Nephron (organoid): ENCODE measurements around the gene MYH6.
"Not testable (repeated sequence)": the region's sequence is repeated elsewhere in the genome, so short reads cannot be mapped to it uniquely, and the experiment has no call there.

Experiments
- H3K27ac Mint-ChIP-seq, 3 experiments: 2 replicates each; pipeline ENCODE4 v1.8.0; 2020; ENCODE audit warnings: mixed read lengths in 3 of 3, mild to moderate bottlenecking in 2 of 3, moderate library complexity in 1 of 3
- H3K27me3 Mint-ChIP-seq: 2 replicates; pipeline ENCODE4 v1.8.0; 2021; ENCODE audit warnings: low read depth, mild to moderate bottlenecking, moderate library complexity, mixed read lengths
- H3K36me3 Mint-ChIP-seq: 2 replicates; pipeline ENCODE4 v1.8.0; 2020; ENCODE audit warnings: low read depth, mixed read lengths
- H3K4me1 Mint-ChIP-seq: 2 replicates; pipeline ENCODE4 v1.8.0; 2020; ENCODE audit warnings: mixed read lengths
- H3K4me3 Mint-ChIP-seq, 3 experiments: 2 replicates each; pipeline ENCODE4 v1.8.0; 2020; ENCODE audit warnings: mild to moderate bottlenecking in 3 of 3, mixed read lengths in 3 of 3, moderate library complexity in 2 of 3
- H3K9me3 Mint-ChIP-seq: 2 replicates; pipeline ENCODE4 v1.8.0; 2020; ENCODE audit warnings: mixed read lengths
- CTCF ChIP-seq, 3 experiments: fragments of 200-600 bp; sonication (generic); IDR thresholded peaks; one replicate each; pipeline ENCODE4 v1.5.0; 2021; ENCODE audit warnings: antibody characterized with exemption in 3 of 3; ENCODE audit not compliant: unreplicated experiment in 3 of 3

Gene MYH6

GRCh38 chr14:23389396-23389795, 18.7 kb downstream of the MYH6 start:
- H3K9me3 Mint-ChIP-seq: no peaks in the 10 kb centered on the region
- H3K4me1 Mint-ChIP-seq: peaks cover 6% of the 10 kb centered on the region
- peaks cover 14% of the 10 kb centered on the region for H3K27me3 Mint-ChIP-seq
- no peak overlapping the region for H3K27ac Mint-ChIP-seq
- no peak overlapping the region for H3K4me3 Mint-ChIP-seq
- no peaks in the 10 kb centered on the region for H3K36me3 Mint-ChIP-seq
- TF ChIP-seq CTCF (IDR thresholded peaks at IDR 0.05; ENCODE audit: unreplicated experiment in 3 of 3): no peak

GRCh38 chr14:23388996-23389395, 19.1 kb downstream of the MYH6 start:
- Mint-ChIP-seq H3K4me3 (no peak overlapping the region), H3K9me3 (no peaks in the 10 kb centered on the region), H3K4me1 (peaks cover 6% of the 10 kb centered on the region), H3K36me3 (no peaks in the 10 kb centered on the region), H3K27me3 (peaks cover 15% of the 10 kb centered on the region), H3K27ac (no peak overlapping the region)
- no peak for TF ChIP-seq CTCF (IDR thresholded peaks at IDR 0.05; ENCODE audit: unreplicated experiment in 3 of 3)

GRCh38 chr14:23387916-23388882, 19.9 kb downstream of the MYH6 start:
- peaks cover 11% of the 10 kb centered on the region for H3K27me3 Mint-ChIP-seq
- no peak for TF ChIP-seq CTCF (IDR thresholded peaks at IDR 0.05; ENCODE audit: unreplicated experiment in 3 of 3)
- no peaks in the 10 kb centered on the region for H3K9me3 Mint-ChIP-seq
- H3K4me1 Mint-ChIP-seq: peaks cover 6% of the 10 kb centered on the region
- H3K4me3 Mint-ChIP-seq: no peak overlapping the region
- H3K27ac Mint-ChIP-seq: no peak overlapping the region
- no peaks in the 10 kb centered on the region for H3K36me3 Mint-ChIP-seq

- no peaks in the 10 kb centered on the region for H3K9me3 Mint-ChIP-seq
- H3K36me3 Mint-ChIP-seq: no peaks in the 10 kb centered on the region
- H3K4me1 Mint-ChIP-seq: peaks cover 6% of the 10 kb centered on the region
- H3K27ac Mint-ChIP-seq: no peak overlapping the region
- TF ChIP-seq CTCF (IDR thresholded peaks at IDR 0.05; ENCODE audit: unreplicated experiment in 3 of 3): no peak
- no peak overlapping the region for H3K4me3 Mint-ChIP-seq
- peaks cover 12% of the 10 kb centered on the region for H3K27me3 Mint-ChIP-seq
These were observed 21.1 kb downstream of the MYH6 start for GRCh38 chr14:23386999-23387398.

- H3K4me3 Mint-ChIP-seq, H3K27ac Mint-ChIP-seq, H3K9me3 Mint-ChIP-seq, H3K36me3 Mint-ChIP-seq: not testable (repeated sequence)
- Mint-ChIP-seq H3K4me1 (peaks cover 11% of the 10 kb centered on the region), H3K27me3 (peaks cover 14% of the 10 kb centered on the region)
These were observed 21.8 kb downstream of the MYH6 start for GRCh38 chr14:23386266-23386657.

GRCh38 chr14:23385642-23386265, 22.3 kb downstream of the MYH6 start:
- H3K36me3 Mint-ChIP-seq: no peaks in the 10 kb centered on the region
- H3K4me1 Mint-ChIP-seq: peaks cover 15% of the 10 kb centered on the region
- H3K27me3 Mint-ChIP-seq: peaks cover 14% of the 10 kb centered on the region
- H3K4me3 Mint-ChIP-seq: no peak overlapping the region
- H3K9me3 Mint-ChIP-seq: no peaks in the 10 kb centered on the region
- no peak overlapping the region for H3K27ac Mint-ChIP-seq
- TF ChIP-seq CTCF (IDR thresholded peaks at IDR 0.05; ENCODE audit: unreplicated experiment in 3 of 3): no peak
